Fibroblast of gingiva (primary cell): Measurements from ENCODE around the gene ITCH.
"Not testable (repeated sequence)": the region's sequence is repeated elsewhere in the genome, so short reads cannot be mapped to it uniquely, and the experiment has no call there.

Source experiments
- DNase-seq: peaks from one replicate; pipeline ENCODE4 v3.0.0-alpha.2; 2011; ENCODE audit warnings: low read depth

ITCH gene

GRCh38 chr20:34363062-34363464 is at the start of gene ITCH:
Gene ITCH, plus strand, starts transcription at chr20:34363273. Its CDS starts 30,539 bp downstream, at chr20:34393812.
- peak; percentile 94 for DNase-seq

- no peak for DNase-seq
Observed at GRCh38 chr20:34315236-34315635, 47.8 kb upstream of the ITCH start.

- peak; percentile 57 for DNase-seq
Observed at GRCh38 chr20:34316196-34316814, 46.8 kb upstream of the ITCH start.

- no peak for DNase-seq
Observed at GRCh38 chr20:34318609-34319443, 44.2 kb upstream of the ITCH start.

GRCh38 chr20:34320861-34321260 is 42.2 kb upstream of the ITCH start:
- DNase-seq = no peak

- no peak for DNase-seq
Observed at GRCh38 chr20:34322267-34323105, 40.6 kb upstream of the ITCH start.

- DNase-seq = no peak
Observed at GRCh38 chr20:34324541-34324940, 38.5 kb upstream of the ITCH start.

- DNase-seq = not testable (repeated sequence)
Observed at GRCh38 chr20:34328207-34328606, 34.9 kb upstream of the ITCH start.

GRCh38 chr20:34328928-34329677 is 34.0 kb upstream of the ITCH start:
- DNase-seq = no peak

- not testable (repeated sequence) for DNase-seq
Observed at GRCh38 chr20:34330861-34331544, 32.1 kb upstream of the ITCH start.

- no peak for DNase-seq
Observed at GRCh38 chr20:34331838-34332237, 31.2 kb upstream of the ITCH start.

- no peak for DNase-seq
Observed at GRCh38 chr20:34332262-34332920, 30.7 kb upstream of the ITCH start.

GRCh38 chr20:34333786-34334185 is 29.3 kb upstream of the ITCH start:
- DNase-seq = no peak

- no peak for DNase-seq
Observed at GRCh38 chr20:34334654-34335407, 28.2 kb upstream of the ITCH start.

- DNase-seq = no peak
Observed at GRCh38 chr20:34337544-34337943, 25.5 kb upstream of the ITCH start.

- no peak for DNase-seq
Observed at GRCh38 chr20:34337982-34338726, 24.9 kb upstream of the ITCH start.

GRCh38 chr20:34340726-34341125 is 22.3 kb upstream of the ITCH start:
- DNase-seq = not testable (repeated sequence)

GRCh38 chr20:34341199-34341598 is 21.9 kb upstream of the ITCH start:
- DNase-seq = not testable (repeated sequence)
